Left ventricle myocardium superior (tissue), 1 donor: Measurements from ENCODE around the gene KIF26B. TPM values are rescaled to one million over a fixed set of nuclear protein-coding genes. Genes with fewer than 3 reads are reported as not detected.
"Not testable (repeated sequence)": the region's sequence is repeated elsewhere in the genome, so short reads cannot be mapped to it uniquely, and the experiment has no call there.

ENCODE experiments used
- ATAC-seq: fragments of 200-7000 bp; cut with Tn5 transposase; one replicate; pipeline ENCODE4 v1.9.1; 2020; ENCODE audit warnings: mild to moderate bottlenecking, moderate library complexity
- DNase-seq: peaks from one replicate; pipeline ENCODE4 v3.0.0-alpha.2; 2020
- intact Hi-C: fragments of 100-400 bp; cut with micrococcal nuclease; formaldehyde crosslinking; loops from one replicate; pipeline ENCODE4 v1.11.0; 2022
- total RNA-seq: library from RNA; stranded (reverse); fragmentation: NEBNext Ultra II Directional; extraction: Animal tissue kit (Norgen Biotek cat#: 25700); gene quantifications from one replicate; pipeline ENCODE4 v1.2.1, GENCODE V29; 2021
- donor health status: DM: no; HTN: yes; CAD: no; lungs with severe emphysema.

Gene KIF26B
- total RNA-seq, 1 donor from 2014 or later: 3.1 TPM

- intact Hi-C loops: no loop called here
- no peak for ATAC-seq
- no peak for DNase-seq
These were observed 139.2 kb downstream of the KIF26B start for GRCh38 chr1:245294020-245294419.

DNA sequence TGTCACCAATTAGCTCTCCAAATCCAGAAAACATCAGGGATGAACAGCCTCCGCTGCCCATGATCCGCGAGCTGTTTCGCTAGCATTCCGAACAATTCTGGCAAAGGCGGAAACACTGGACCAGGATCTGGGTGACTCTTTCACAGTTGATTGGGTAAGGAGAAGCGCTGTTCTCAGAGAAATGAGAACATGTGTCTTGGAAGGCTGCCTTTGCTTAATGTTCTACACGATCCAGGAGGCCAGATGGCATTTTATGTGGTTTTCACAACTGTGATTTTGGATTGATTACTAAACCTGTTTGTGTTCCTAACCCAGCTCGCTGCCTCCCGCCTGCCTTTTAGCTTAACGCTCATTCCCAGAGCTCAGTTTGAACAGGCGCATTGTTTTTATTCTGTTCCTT is 144.0 kb downstream of the KIF26B start:
- no peak for DNase-seq
- intact Hi-C loops: no loop called here
- no peak for ATAC-seq

DNA sequence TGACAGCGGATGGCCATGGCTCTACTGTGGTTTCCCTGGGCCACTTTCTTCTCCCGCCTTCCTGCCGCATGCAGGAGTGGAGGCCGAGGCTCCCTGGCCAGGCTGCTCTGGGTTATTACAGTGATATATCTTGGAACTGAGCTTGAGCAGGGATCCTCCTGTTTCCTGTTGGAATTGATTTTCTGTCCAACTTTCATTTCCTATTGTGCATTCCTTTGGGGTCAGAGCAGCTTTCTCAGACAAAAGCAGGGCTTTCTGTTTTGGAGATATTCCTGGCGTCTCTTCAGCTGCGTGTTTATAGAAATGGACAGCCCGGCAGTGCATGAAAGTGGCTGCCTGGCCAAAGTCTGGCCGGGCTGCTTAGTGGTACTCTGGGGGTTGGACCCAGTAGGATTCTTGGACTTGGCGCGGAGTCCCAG is 146.4 kb downstream of the KIF26B start:
- intact Hi-C loops: no loop called here
- peak; percentile 45 for DNase-seq
- peak; percentile 77 for ATAC-seq

GRCh38 chr1:245301921-245302320 is 147.1 kb downstream of the KIF26B start:
- no peak for ATAC-seq
- DNase-seq: no peak
- intact Hi-C loops: no loop called here

DNA sequence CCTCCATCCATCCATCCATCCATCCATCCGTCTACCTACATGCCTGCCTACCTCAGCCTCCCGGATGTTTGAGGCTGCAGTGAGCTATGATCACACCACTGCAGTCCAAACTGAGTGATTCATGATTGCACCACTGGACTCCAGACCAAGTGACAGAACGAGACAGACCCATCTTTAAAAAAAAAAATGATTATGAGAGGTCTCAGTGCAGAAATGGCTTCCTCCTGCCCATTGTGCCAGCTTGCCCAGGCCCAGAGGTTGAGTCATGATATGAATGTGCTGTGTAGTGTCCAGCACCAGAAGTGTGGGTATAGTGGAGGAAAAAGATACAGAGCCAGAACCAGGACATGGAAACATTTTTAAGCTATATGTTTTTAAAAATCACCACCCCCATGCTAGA is 149.9 kb downstream of the KIF26B start:
- intact Hi-C loops: no loop called here
- DNase-seq: no peak
- ATAC-seq: no peak

GRCh38 chr1:245306020-245306419 is 151.2 kb downstream of the KIF26B start:
- no peak for ATAC-seq
- intact Hi-C loops: no loop called here
- no peak for DNase-seq

DNA sequence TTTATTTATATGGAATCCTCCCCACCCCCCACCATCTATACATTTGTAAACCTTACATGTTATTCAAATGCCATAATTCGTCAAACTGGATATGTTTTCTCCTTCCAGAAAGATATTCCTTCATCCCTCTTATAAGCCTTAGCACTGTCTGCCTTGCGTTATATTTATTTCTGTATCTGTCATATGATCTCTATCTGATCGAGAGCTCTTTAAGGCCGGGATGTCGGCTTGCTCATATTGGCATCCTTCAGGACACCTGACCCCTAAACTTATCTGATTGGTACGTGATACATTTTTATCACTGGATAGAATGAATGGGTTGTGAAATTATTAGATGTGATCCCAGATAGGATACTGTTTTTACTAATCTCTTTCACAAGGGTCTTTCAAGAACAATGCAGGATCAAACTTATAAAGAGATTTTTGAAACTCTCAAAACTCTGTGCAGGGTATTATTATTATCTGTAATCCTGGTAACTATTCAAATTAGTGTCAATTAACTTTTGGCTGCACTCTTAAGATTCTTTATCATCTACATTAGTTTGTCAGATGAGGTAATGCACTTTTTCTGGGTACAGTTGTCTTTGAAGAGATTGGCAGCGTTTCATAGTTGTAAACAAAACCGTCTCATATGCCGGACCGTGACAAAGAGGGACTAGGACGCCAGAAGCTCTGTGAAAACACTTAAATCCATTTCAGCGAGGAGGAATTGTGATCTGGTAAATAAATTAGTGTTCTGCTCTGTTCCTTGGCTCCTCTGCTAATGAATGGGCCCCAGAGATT is 152.0 kb downstream of the KIF26B start:
- intact Hi-C loops: no loop called here
- ATAC-seq (peak; percentile 72), DNase-seq (no peak)

DNA sequence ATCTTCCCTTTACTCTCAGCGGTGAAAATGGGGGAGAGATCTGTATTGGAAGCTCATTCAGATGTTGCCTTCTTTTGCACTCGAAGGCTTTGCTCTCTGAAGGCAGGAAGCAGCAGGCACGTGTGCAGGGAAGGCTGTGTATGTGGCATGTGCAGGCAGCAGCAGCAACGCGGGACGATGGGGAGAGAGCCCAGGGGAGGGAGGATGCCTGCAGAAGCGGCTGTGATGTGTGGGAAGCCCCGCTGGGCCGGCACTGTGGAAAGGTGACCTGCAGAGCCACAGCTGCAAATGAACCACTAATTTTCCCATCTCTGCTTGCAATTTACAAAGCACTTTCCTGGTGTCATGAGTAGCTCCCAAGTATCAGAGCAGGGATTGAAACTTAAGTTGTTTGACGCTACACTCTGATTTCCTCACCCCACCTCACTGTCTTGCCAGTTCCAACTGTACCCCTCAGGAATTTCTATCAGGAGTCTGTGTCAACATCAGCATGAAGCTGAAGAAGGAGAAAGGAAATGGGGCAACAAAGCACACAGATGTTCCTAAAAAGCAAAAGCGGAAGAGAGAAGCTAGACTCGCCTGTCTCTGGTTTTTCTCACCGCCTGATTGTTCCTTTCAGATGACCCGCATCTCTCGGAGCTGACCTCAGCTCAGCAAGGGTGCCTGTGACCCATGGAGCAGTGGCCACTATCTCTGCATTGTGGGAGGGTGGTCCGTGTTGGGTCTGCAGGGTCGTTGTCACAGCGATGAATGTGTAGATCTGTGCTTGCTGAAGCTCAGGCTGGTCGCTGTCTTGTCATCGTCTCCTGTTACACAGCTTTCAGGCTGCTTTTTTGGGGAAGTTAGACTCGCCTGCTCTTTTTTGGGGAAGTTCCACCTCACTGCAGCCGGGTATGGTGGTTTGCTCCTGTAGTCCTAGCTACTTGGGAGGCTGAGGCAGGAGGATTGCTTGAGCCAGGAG is 156.1 kb downstream of the KIF26B start:
- DNase-seq: peak; percentile 32
- intact Hi-C loops: no loop called here
- ATAC-seq: peak; percentile 49

- no peak for ATAC-seq
These were observed 157.2 kb downstream of the KIF26B start for GRCh38 chr1:245311887-245312536.

DNA sequence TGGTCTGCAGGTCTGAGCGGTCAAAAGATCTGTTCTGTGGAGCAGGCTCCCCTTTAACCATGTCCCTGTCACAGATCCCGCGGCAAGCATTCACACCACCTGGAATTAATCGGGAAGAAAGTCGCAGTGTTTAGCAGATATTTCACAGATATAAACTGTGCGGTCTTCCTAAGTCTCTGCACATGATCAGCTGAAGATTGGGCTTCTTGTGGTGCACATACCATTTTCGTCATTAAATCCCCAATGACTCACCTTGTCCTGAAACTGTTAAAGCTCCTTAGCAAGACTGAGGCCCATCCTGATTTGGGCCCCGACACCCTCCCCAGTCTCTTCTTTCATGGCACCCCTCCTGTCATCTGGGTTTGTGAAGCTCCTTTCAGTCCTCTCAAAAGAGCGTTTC is 158.8 kb downstream of the KIF26B start:
- no peak for DNase-seq
- ATAC-seq: no peak
- intact Hi-C loops: no loop called here

More at GRCh38 chr1:245311887-245312536, 157.2 kb downstream of the KIF26B start:
- intact Hi-C loops: no loop called here
- no peak for DNase-seq

GRCh38 chr1:245316784-245317183 is 162.0 kb downstream of the KIF26B start:
- DNase-seq (no peak), ATAC-seq (no peak)
- intact Hi-C loops: no loop called here

DNA sequence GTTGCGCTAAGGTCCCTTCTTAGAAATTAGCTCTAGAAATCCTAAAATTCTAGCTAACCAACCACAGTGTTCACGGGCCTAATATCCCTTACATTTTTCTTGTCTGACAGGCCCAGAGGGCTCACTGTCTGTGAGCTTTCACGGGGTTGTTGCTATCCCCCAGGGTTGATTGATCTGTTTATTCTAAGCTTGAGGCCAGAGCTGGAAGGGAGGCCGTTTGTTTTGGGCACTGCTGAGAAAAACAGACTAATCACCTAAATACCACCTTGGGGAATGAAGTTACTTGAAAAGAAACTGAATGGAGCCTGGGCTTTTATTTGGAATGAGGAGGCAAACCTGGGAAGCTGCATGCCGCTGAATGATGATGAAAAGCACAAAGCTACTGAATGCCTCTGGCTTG is 162.4 kb downstream of the KIF26B start:
- intact Hi-C loops: no loop called here

GRCh38 chr1:245319094-245319493 is 164.3 kb downstream of the KIF26B start:
- DNase-seq: no peak
- ATAC-seq: peak; percentile 13
- intact Hi-C loops: no loop called here

More for the DNA sequence above, 162.4 kb downstream of the KIF26B start:
- no peak for DNase-seq
- no peak for ATAC-seq

DNA sequence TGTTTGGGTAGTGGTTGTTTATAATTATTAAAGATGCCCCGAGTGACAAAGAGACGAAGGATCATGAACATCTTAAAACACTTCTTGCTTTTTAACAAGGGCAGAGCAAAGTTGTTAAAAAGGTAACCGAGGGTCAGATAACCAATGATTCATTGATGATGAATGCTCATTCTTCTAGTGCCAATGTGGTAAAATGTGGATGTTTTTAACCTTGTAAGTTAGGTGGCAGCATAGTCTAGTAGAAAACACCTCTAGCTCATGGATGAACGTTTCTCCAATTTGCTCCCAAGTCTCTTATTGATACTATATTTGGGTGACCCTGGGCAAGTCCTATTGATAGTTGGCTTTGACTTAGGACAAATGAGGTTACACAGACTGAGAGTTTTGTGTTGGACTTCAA is 167.9 kb downstream of the KIF26B start:
- DNase-seq: no peak
- intact Hi-C loops: no loop called here
- ATAC-seq: no peak

DNA sequence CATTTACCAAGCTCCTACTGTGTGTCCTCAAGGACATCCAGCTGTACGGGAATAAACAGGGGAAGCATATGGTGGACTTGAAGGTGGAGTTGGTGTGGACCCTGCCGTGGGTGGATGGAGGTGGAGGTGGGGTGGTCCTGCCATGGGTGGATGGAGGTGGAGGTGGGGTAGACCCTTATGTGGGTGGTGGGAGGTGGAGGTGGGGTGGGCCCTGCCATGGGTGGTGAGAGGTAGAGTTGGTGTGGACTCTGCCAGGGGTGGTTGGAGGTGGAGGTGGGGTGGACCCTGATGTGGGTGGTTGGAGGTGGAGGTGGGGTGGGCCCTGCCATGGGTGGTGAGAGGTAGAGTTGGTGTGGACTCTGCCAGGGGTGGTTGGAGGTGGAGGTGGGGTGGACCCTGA is 169.0 kb downstream of the KIF26B start:
- intact Hi-C loops, DNase-seq, ATAC-seq: not testable (repeated sequence)

- ATAC-seq: no peak
- no peak for DNase-seq
- intact Hi-C loops: no loop called here
These were observed 171.4 kb downstream of the KIF26B start for GRCh38 chr1:245325922-245326795.

DNA sequence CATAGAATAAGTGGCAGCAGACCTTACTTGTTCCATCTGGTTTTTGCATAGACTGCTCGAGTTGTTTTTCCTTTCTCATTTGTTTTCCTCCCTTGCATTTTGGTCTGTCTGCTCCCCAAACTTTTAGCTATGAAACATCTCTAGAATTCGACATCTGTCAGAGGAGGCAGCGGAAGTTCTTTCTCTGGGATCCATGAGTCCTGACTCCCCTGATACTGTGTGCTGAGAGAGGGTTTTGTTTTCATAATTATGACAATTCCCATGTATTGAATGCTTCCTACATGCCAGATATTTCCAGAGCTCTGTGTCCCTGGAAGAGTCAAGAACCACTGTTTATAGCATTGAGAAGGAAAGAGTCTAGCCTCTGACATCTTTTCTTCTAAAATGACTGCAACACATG is 172.6 kb downstream of the KIF26B start:
- DNase-seq (no peak), ATAC-seq (no peak)
- intact Hi-C loops: no loop called here

- ATAC-seq: peak; percentile 47
- DNase-seq: no peak
- intact Hi-C loops: no loop called here
These were observed 173.1 kb downstream of the KIF26B start for GRCh38 chr1:245327842-245328241.

DNA sequence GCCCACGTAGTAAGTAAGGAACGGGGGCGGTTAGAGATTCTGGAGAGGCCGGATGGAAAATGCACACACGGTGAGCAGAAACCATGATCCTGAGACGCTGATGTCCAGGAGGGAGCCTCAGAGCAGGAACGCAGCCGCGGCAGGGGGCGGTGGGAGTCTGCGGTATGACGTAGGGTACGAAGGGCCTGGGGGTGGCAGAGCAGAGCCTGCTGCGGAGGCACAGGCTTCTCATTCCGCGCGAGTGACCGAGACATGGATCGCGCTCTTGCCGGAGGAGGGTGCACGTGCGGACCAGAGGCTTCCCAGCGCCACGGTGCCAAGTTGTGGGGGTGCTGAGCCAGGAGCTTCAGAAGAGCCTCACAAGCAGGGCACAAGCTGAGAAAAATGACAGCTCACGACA is 176.2 kb downstream of the KIF26B start:
- no peak for DNase-seq
- ATAC-seq: no peak
- intact Hi-C loops: no loop called here
